Measurements from ENCODE around the gene APBA2.

APBA2 gene

GRCh38 chr15:29150515-29151483 is 265.0 kb downstream of the APBA2 start:
- H3K9ac ChIP-seq (ENCODE audit: low read length): no peak overlapping the region
- no peaks in the 10 kb centered on the region for H3F3A ChIP-seq (ENCODE audit: insufficient read depth, low read length)
- no peak for TF ChIP-seq CTCF (IDR thresholded peaks at IDR 0.05; ENCODE audit: low read length)
- no peak for TF ChIP-seq EZH2 (IDR thresholded peaks at IDR 0.05; ENCODE audit: borderline replicate concordance, low read length)
- H3K4me1 ChIP-seq (ENCODE audit: insufficient read depth, low read length, severe bottlenecking): no peaks in the 10 kb centered on the region
- H3K9me2 ChIP-seq (ENCODE audit: low read depth, low read length): no peaks in the 10 kb centered on the region
- no peak overlapping the region for H3K4me3 ChIP-seq (ENCODE audit: low read depth, low read length, poor library complexity, severe bottlenecking)
- H2AFZ ChIP-seq (ENCODE audit: low read length): no peak overlapping the region
- H3K36me3 ChIP-seq (ENCODE audit: insufficient read depth, low read length): no peaks in the 10 kb centered on the region
- no peaks in the 10 kb centered on the region for H4K20me1 ChIP-seq (ENCODE audit: insufficient read depth, low read length)
- H3K79me2 ChIP-seq (ENCODE audit: insufficient read depth, low read length): no peaks in the 10 kb centered on the region
- no peak overlapping the region for H3K27ac ChIP-seq (ENCODE audit: low read depth, low read length, poor library complexity, severe bottlenecking)
- H3K4me2 ChIP-seq (ENCODE audit: low read length): no peak overlapping the region
- no peaks in the 10 kb centered on the region; the same call in 1 of the 2 replicates for H3K27me3 ChIP-seq (ENCODE audit: insufficient read depth, low read length)
- H3K9me3 ChIP-seq (ENCODE audit: low read length): no peaks in the 10 kb centered on the region

GRCh38 chr15:29151484-29151857 is 265.7 kb downstream of the APBA2 start:
- TF ChIP-seq EZH2 (IDR thresholded peaks at IDR 0.05; ENCODE audit: borderline replicate concordance, low read length): no peak
- TF ChIP-seq CTCF (IDR thresholded peaks at IDR 0.05; ENCODE audit: low read length): no peak
- no peaks in the 10 kb centered on the region for H3F3A ChIP-seq (ENCODE audit: insufficient read depth, low read length)
- H3K4me1 ChIP-seq (ENCODE audit: insufficient read depth, low read length, severe bottlenecking): no peaks in the 10 kb centered on the region
- no peak overlapping the region for H3K4me2 ChIP-seq (ENCODE audit: low read length)
- H3K36me3 ChIP-seq (ENCODE audit: insufficient read depth, low read length): no peaks in the 10 kb centered on the region
- H3K4me3 ChIP-seq (ENCODE audit: low read depth, low read length, poor library complexity, severe bottlenecking): no peak overlapping the region
- H3K79me2 ChIP-seq (ENCODE audit: insufficient read depth, low read length): no peaks in the 10 kb centered on the region
- no peak overlapping the region for H3K9ac ChIP-seq (ENCODE audit: low read length)
- no peak overlapping the region for H2AFZ ChIP-seq (ENCODE audit: low read length)
- H3K9me3 ChIP-seq (ENCODE audit: low read length): no peaks in the 10 kb centered on the region
- no peaks in the 10 kb centered on the region for H3K9me2 ChIP-seq (ENCODE audit: low read depth, low read length)
- no peaks in the 10 kb centered on the region; the same call in 1 of the 2 replicates for H3K27me3 ChIP-seq (ENCODE audit: insufficient read depth, low read length)
- no peak overlapping the region for H3K27ac ChIP-seq (ENCODE audit: low read depth, low read length, poor library complexity, severe bottlenecking)
- no peaks in the 10 kb centered on the region for H4K20me1 ChIP-seq (ENCODE audit: insufficient read depth, low read length)

- no peak overlapping the region for H3K9ac ChIP-seq (ENCODE audit: low read length)
- no peaks in the 10 kb centered on the region for H3K4me1 ChIP-seq (ENCODE audit: insufficient read depth, low read length, severe bottlenecking)
- H3K79me2 ChIP-seq (ENCODE audit: insufficient read depth, low read length): no peaks in the 10 kb centered on the region
- H3K9me2 ChIP-seq (ENCODE audit: low read depth, low read length): no peaks in the 10 kb centered on the region
- H3F3A ChIP-seq (ENCODE audit: insufficient read depth, low read length): no peaks in the 10 kb centered on the region
- no peak overlapping the region for H3K4me3 ChIP-seq (ENCODE audit: low read depth, low read length, poor library complexity, severe bottlenecking)
- H3K36me3 ChIP-seq (ENCODE audit: insufficient read depth, low read length): no peaks in the 10 kb centered on the region
- no peaks in the 10 kb centered on the region; the same call in 1 of the 2 replicates for H3K27me3 ChIP-seq (ENCODE audit: insufficient read depth, low read length)
- no peak overlapping the region for H3K4me2 ChIP-seq (ENCODE audit: low read length)
- TF ChIP-seq EZH2 (IDR thresholded peaks at IDR 0.05; ENCODE audit: borderline replicate concordance, low read length) (no peak), CTCF (IDR thresholded peaks at IDR 0.05; ENCODE audit: low read length) (no peak)
- H3K27ac ChIP-seq (ENCODE audit: low read depth, low read length, poor library complexity, severe bottlenecking): no peak overlapping the region
- H2AFZ ChIP-seq (ENCODE audit: low read length): no peak overlapping the region
- no peaks in the 10 kb centered on the region for H4K20me1 ChIP-seq (ENCODE audit: insufficient read depth, low read length)
- no peaks in the 10 kb centered on the region for H3K9me3 ChIP-seq (ENCODE audit: low read length)
Measured at GRCh38 chr15:29156521-29156920, 270.7 kb downstream of the APBA2 start.

All from OCI-LY1 (cell line).